HCT116 (cell line): ENCODE measurements around the gene TMEM150C. TPM values are rescaled to one million over a fixed set of nuclear protein-coding genes. Genes with fewer than 3 reads are reported as not detected.

Experiments
- ATAC-seq: fragments of 200-7000 bp; cut with Tn5 transposase; 2 replicates; pipeline ENCODE4 v1.9.1; 2020; ENCODE audit warnings: mild to moderate bottlenecking, moderate library complexity
- BruUV-seq: library from RNA; stranded (reverse); fragments of 400-500 nt; replicated peaks from 2 replicates; lab custom pipeline; 2021; lab: Mats Ljungman, UMichigan
- CTCF ChIA-PET: fragments of 300-600 bp; sonication (Branson Sonifier 250); formaldehyde crosslinking; loops from one replicate; lab custom pipeline; 2021; ENCODE audit warnings: antibody characterized with exemption; lab: Charles Lee
- POLR2A ChIA-PET: fragments of 300-600, 350-600 bp; sonication (Branson Sonifier 250); formaldehyde crosslinking; loops from one replicate; lab custom pipeline; 2021; ENCODE audit warnings: antibody characterized with exemption; lab: Charles Lee
- RAD21 ChIA-PET, 2 experiments: fragments of 300-600 bp; sonication (Branson Sonifier 250); formaldehyde crosslinking; loops; one replicate each; lab custom pipeline; 2023; ENCODE audit warnings: low total read pairs in 2 of 2; ENCODE audit not compliant: uncharacterized antibody in 2 of 2, unreplicated experiment in 2 of 2, low non-redundant PET in 1 of 2; lab: Charles Lee
- DNase-seq: peaks from one replicate; pipeline ENCODE4 v3.0.0-alpha.2; 2010; ENCODE audit warnings: low read depth, low spot score
- H2AFZ ChIP-seq: fragments of 200-600 bp; shearing (Covaris generic), sonication (generic); 2 replicates; pipeline ENCODE4 v1.6.1; 2017; ENCODE audit warnings: low read depth, mixed run types, mixed read lengths, antibody characterized with exemption, low read length; ENCODE audit not compliant: poor library complexity, severe bottlenecking
- H3K27ac ChIP-seq: 2 replicates; pipeline ENCODE4 v1.5.1; 2012; ENCODE audit warnings: low read depth, low read length
- H3K27me3 ChIP-seq: fragments of 200-600 bp; sonication (generic); 2 replicates; pipeline ENCODE4 v1.6.1; 2016; ENCODE audit warnings: mixed run types, low read length, mixed read lengths; ENCODE audit not compliant: insufficient read depth
- H3K36me3 ChIP-seq, 2 experiments: fragments of 200-500 bp in 1 of 2; fragments of 200-600 bp in 1 of 2; sonication (Bioruptor generic) in 1 of 2; sonication (generic) in 1 of 2; 2 replicates each; pipeline versions ENCODE4 v1.5.1 to v1.6.1; 2014 to 2016; ENCODE audit warnings: low read length in 2 of 2, inconsistent platforms in 1 of 2, mixed read lengths in 1 of 2, mixed run types in 1 of 2; ENCODE audit not compliant: insufficient read depth in 2 of 2, control insufficient read depth in 1 of 2
- H3K4me1 ChIP-seq, 2 experiments: fragments of 200-600 bp in 1 of 2; sonication (generic) in 1 of 2; 2 replicates each; pipeline versions ENCODE4 v1.5.1 to v1.6.1; 2012 to 2017; ENCODE audit warnings: low read length in 2 of 2, inconsistent platforms in 1 of 2, mild to moderate bottlenecking in 1 of 2, mixed read lengths in 1 of 2, mixed run types in 1 of 2, moderate library complexity in 1 of 2; ENCODE audit not compliant: insufficient read depth in 2 of 2, control insufficient read depth in 1 of 2
- H3K4me2 ChIP-seq: fragments of 200-600 bp; sonication (generic); 2 replicates; pipeline ENCODE4 v1.6.1; 2017; ENCODE audit warnings: mixed run types, low read length, mixed read lengths
- H3K4me3 ChIP-seq, 2 experiments: fragments of 200-600 bp in 1 of 2; sonication (generic) in 1 of 2; replicated peaks in 1 of 2; 2 replicates each; pipeline ENCODE4 v1.5.1; 2011 to 2016; ENCODE audit warnings: low read length in 2 of 2, control low read depth in 1 of 2, low read depth in 1 of 2, mild to moderate bottlenecking in 1 of 2, mixed read lengths in 1 of 2, mixed run types in 1 of 2
- H3K79me2 ChIP-seq: fragments of 200-600 bp; sonication (generic); 2 replicates; pipeline ENCODE4 v1.6.1; 2017; ENCODE audit warnings: mild to moderate bottlenecking, mixed run types, low read length, moderate library complexity, mixed read lengths; ENCODE audit not compliant: insufficient read depth
- H3K9ac ChIP-seq: fragments of 200-600 bp; sonication (generic); 2 replicates; pipeline ENCODE4 v1.6.1; 2016; ENCODE audit warnings: low read length, mixed read lengths
- H3K9me2 ChIP-seq: fragments of 200-600 bp; sonication (generic), shearing (Covaris generic); 2 replicates; pipeline ENCODE4 v1.6.1; 2017; ENCODE audit warnings: mixed run types, mild to moderate bottlenecking, moderate library complexity; ENCODE audit not compliant: insufficient read depth
- H3K9me3 ChIP-seq, 2 experiments: fragments of 200-500 bp in 1 of 2; fragments of 200-600 bp in 1 of 2; sonication (Bioruptor generic) in 1 of 2; sonication (generic) in 1 of 2; 2 replicates each; pipeline ENCODE4 v1.6.1; 2014 to 2017; ENCODE audit warnings: low read length in 2 of 2, mixed read lengths in 2 of 2, inconsistent platforms in 1 of 2, low read depth in 1 of 2, mild to moderate bottlenecking in 1 of 2, mixed run types in 1 of 2, moderate library complexity in 1 of 2; ENCODE audit not compliant: control insufficient read depth in 1 of 2, insufficient read depth in 1 of 2
- H4K20me1 ChIP-seq: fragments of 200-600 bp; sonication (generic), shearing (Covaris generic); 2 replicates; pipeline ENCODE4 v1.6.1; 2017; ENCODE audit warnings: mixed run types, mild to moderate bottlenecking, moderate library complexity; ENCODE audit not compliant: insufficient read depth
- ATF3 ChIP-seq: IDR thresholded peaks from 2 replicates; pipeline ENCODE4 v1.6.1; 2012
- CBX3 ChIP-seq: IDR thresholded peaks from 2 replicates; pipeline ENCODE4 v1.6.1; 2012; ENCODE audit warnings: low read depth
- CEBPB ChIP-seq: IDR thresholded peaks from 2 replicates; pipeline ENCODE4 v1.6.1; 2012; ENCODE audit warnings: low read depth
- ELF1 ChIP-seq: IDR thresholded peaks from 2 replicates; pipeline ENCODE4 v1.6.1; 2012; ENCODE audit warnings: low read depth, borderline replicate concordance
- EZH2phosphoT487 ChIP-seq: fragments of 200-600 bp; IDR thresholded peaks from 2 replicates; pipeline ENCODE4 v1.6.1; 2018; ENCODE audit warnings: antibody characterized with exemption, borderline replicate concordance
- FOSL1 ChIP-seq: IDR thresholded peaks from 2 replicates; pipeline ENCODE4 v1.6.1; 2012; ENCODE audit warnings: low read depth
- JUND ChIP-seq: IDR thresholded peaks from 2 replicates; pipeline ENCODE4 v1.6.1; 2012
- SRF ChIP-seq: IDR thresholded peaks from 2 replicates; pipeline ENCODE4 v1.6.1; 2012; ENCODE audit warnings: low read depth
- YY1 ChIP-seq: IDR thresholded peaks from 2 replicates; pipeline ENCODE4 v1.6.1; 2011; ENCODE audit warnings: low read length, low read depth, moderate library complexity, mild to moderate bottlenecking; ENCODE audit not compliant: insufficient replicate concordance; ENCODE audit errors: extremely low read depth
- intact Hi-C: fragments of 100-400 bp; cut with micrococcal nuclease; formaldehyde crosslinking; loops from 2 replicates; pipeline ENCODE4 v1.10.0; 2022
- total RNA-seq: library from RNA; stranded (reverse); gene quantifications from one replicate; pipeline ENCODE4 v1.2.1, GENCODE V29; 2021; ENCODE audit not compliant: unreplicated experiment
- TF ChIP-seq, protein P1 (sequence below): IDR thresholded peaks from 2 replicates; pipeline ENCODE4 v1.6.1; 2012; ENCODE audit warnings: low read depth
- TF ChIP-seq, protein P2 (sequence below): IDR thresholded peaks from 2 replicates; pipeline ENCODE4 v1.6.1; 2011; ENCODE audit warnings: mild to moderate bottlenecking, low read length, moderate library complexity; ENCODE audit not compliant: insufficient replicate concordance; ENCODE audit errors: extremely low read depth

The TMEM150C gene
- total RNA-seq, 1 experiment from 2014 or later, result 1.2 TPM

GRCh38 chr4:82447886-82448285, 113.9 kb downstream of the TMEM150C start:
- BruUV-seq, result no TSS peak
- Histone ChIP-seq H2AFZ (no peak overlapping the region), H3K9me2 (no peaks in the 10 kb centered on the region), H3K9me3 (no peaks in the 10 kb centered on the region), H3K27ac (no peak overlapping the region), H3K36me3 (peaks cover 16 to 37% of the 10 kb centered on the region in 2 experiments), H3K4me1 (no peaks in the 10 kb centered on the region), H3K79me2 (peaks cover 89% of the 10 kb centered on the region), H4K20me1 (0 out of 2 replicates have a peak, but pooled peaks cover 11% of the 10 kb centered on the region), H3K4me2 (no peak overlapping the region), H3K4me3 (no peak overlapping the region), H3K27me3 (no peaks in the 10 kb centered on the region), H3K9ac (no peak overlapping the region)
- RAD21 ChIA-PET, result no interaction called here
- CTCF ChIA-PET, result no interaction called here
- TF ChIP-seq EZH2phosphoT487 (no peak), YY1 (no peak), JUND (no peak), ATF3 (no peak), CEBPB (no peak), ELF1 (no peak), FOSL1 (no peak), CBX3 (no peak), SRF (no peak)
- TF ChIP-seq, protein P1, sequence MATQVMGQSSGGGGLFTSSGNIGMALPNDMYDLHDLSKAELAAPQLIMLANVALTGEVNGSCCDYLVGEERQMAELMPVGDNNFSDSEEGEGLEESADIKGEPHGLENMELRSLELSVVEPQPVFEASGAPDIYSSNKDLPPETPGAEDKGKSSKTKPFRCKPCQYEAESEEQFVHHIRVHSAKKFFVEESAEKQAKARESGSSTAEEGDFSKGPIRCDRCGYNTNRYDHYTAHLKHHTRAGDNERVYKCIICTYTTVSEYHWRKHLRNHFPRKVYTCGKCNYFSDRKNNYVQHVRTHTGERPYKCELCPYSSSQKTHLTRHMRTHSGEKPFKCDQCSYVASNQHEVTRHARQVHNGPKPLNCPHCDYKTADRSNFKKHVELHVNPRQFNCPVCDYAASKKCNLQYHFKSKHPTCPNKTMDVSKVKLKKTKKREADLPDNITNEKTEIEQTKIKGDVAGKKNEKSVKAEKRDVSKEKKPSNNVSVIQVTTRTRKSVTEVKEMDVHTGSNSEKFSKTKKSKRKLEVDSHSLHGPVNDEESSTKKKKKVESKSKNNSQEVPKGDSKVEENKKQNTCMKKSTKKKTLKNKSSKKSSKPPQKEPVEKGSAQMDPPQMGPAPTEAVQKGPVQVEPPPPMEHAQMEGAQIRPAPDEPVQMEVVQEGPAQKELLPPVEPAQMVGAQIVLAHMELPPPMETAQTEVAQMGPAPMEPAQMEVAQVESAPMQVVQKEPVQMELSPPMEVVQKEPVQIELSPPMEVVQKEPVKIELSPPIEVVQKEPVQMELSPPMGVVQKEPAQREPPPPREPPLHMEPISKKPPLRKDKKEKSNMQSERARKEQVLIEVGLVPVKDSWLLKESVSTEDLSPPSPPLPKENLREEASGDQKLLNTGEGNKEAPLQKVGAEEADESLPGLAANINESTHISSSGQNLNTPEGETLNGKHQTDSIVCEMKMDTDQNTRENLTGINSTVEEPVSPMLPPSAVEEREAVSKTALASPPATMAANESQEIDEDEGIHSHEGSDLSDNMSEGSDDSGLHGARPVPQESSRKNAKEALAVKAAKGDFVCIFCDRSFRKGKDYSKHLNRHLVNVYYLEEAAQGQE, result no peak
- TF ChIP-seq, protein P2, sequence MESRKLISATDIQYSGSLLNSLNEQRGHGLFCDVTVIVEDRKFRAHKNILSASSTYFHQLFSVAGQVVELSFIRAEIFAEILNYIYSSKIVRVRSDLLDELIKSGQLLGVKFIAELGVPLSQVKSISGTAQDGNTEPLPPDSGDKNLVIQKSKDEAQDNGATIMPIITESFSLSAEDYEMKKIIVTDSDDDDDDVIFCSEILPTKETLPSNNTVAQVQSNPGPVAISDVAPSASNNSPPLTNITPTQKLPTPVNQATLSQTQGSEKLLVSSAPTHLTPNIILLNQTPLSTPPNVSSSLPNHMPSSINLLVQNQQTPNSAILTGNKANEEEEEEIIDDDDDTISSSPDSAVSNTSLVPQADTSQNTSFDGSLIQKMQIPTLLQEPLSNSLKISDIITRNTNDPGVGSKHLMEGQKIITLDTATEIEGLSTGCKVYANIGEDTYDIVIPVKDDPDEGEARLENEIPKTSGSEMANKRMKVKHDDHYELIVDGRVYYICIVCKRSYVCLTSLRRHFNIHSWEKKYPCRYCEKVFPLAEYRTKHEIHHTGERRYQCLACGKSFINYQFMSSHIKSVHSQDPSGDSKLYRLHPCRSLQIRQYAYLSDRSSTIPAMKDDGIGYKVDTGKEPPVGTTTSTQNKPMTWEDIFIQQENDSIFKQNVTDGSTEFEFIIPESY, result no peak
- DNase-seq, result no peak
- POLR2A ChIA-PET, result no interaction called here
- intact Hi-C loops, result no loop called here
- no peak for ATAC-seq
